SK-N-SH (cell line): ENCODE data around the gene MLF2. TPM values are rescaled to one million over a fixed set of nuclear protein-coding genes. Genes with fewer than 3 reads are reported as not detected.

ENCODE experiments used
- CTCF ChIA-PET: fragments of 300-600, 350-600 bp; formaldehyde crosslinking; extraction: SDS; loops from one replicate; lab custom pipeline; 2021; lab: Yijun Ruan, JAX
- POLR2A ChIA-PET: fragments of 350-600 bp; sonication (Branson Sonifier 250); formaldehyde crosslinking; extraction: SDS; loops from one replicate; lab custom pipeline; 2020; ENCODE audit warnings: antibody characterized with exemption, inconsistent platforms; lab: Yijun Ruan, JAX
- DNase-seq: peaks from one replicate; pipeline ENCODE4 v3.0.0; 2012
- H2AFZ ChIP-seq: fragments of 200-600 bp; sonication (generic); 2 replicates; pipeline ENCODE4 v1.8.1; 2016; ENCODE audit warnings: antibody characterized with exemption, mild to moderate bottlenecking, low read depth
- H3F3A ChIP-seq: fragments of 200-600 bp; sonication (generic); replicated peaks from 2 replicates; pipeline ENCODE3; 2016; ENCODE audit warnings: antibody characterized with exemption, mild to moderate bottlenecking; ENCODE audit not compliant: insufficient read depth
- H3K27ac ChIP-seq, 2 experiments: fragments of 200-500 bp in 1 of 2; fragments of 200-600 bp in 1 of 2; sonication (Bioruptor generic) in 1 of 2; sonication (generic), shearing (Covaris generic) in 1 of 2; 2 replicates each; pipeline versions ENCODE4 v1.5.1 to v1.6.1; 2014 to 2016; ENCODE audit warnings: low read depth in 2 of 2, inconsistent platforms in 1 of 2, low read length in 1 of 2, mild to moderate bottlenecking in 1 of 2, mixed read lengths in 1 of 2
- H3K27me3 ChIP-seq: fragments of 200-600 bp; sonication (generic), shearing (Covaris generic); 2 replicates; pipeline ENCODE4 v1.6.1; 2016; ENCODE audit warnings: mixed run types; ENCODE audit not compliant: insufficient read depth
- H3K36me3 ChIP-seq, 2 experiments: fragments of 200-500 bp in 1 of 2; fragments of 200-600 bp in 1 of 2; sonication (Bioruptor generic) in 1 of 2; sonication (generic) in 1 of 2; replicated peaks in 1 of 2; 2 replicates each; pipeline versions ENCODE3 to v1.5.1; 2014 to 2016; ENCODE audit warnings: low read length in 1 of 2, mild to moderate bottlenecking in 1 of 2; ENCODE audit not compliant: insufficient read depth in 2 of 2, control insufficient read depth in 1 of 2
- H3K4me1 ChIP-seq, 2 experiments: fragments of 200-500 bp in 1 of 2; fragments of 200-600 bp in 1 of 2; sonication (Bioruptor generic) in 1 of 2; sonication (generic), shearing (Covaris generic) in 1 of 2; 2 replicates each; pipeline versions ENCODE4 v1.5.1 to v1.6.1; 2014 to 2016; ENCODE audit warnings: low read depth in 1 of 2, low read length in 1 of 2, mixed run types in 1 of 2; ENCODE audit not compliant: insufficient read depth in 2 of 2, control insufficient read depth in 1 of 2
- H3K4me2 ChIP-seq: fragments of 200-600 bp; sonication (generic), shearing (Covaris generic); 2 replicates; pipeline ENCODE4 v1.6.1; 2017; ENCODE audit warnings: mixed run types
- H3K4me3 ChIP-seq, 2 experiments: fragments of 200-500 bp in 1 of 2; fragments of 200-600 bp in 1 of 2; sonication (Bioruptor generic) in 1 of 2; sonication (generic), shearing (Covaris generic) in 1 of 2; 2 replicates each; pipeline versions ENCODE4 v1.5.1 to v1.8.1; 2014 to 2016; ENCODE audit warnings: low read depth in 2 of 2, inconsistent platforms in 1 of 2, low read length in 1 of 2, mild to moderate bottlenecking in 1 of 2, mixed read lengths in 1 of 2, moderate library complexity in 1 of 2
- H3K79me2 ChIP-seq: fragments of 200-600 bp; sonication (generic); 2 replicates; pipeline ENCODE4 v1.8.1; 2017; ENCODE audit warnings: mild to moderate bottlenecking; ENCODE audit not compliant: insufficient read depth
- H3K9ac ChIP-seq: fragments of 200-600 bp; sonication (generic); 2 replicates; pipeline ENCODE4 v1.6.1; 2017; ENCODE audit warnings: mixed run types
- H3K9me2 ChIP-seq: fragments of 200-600 bp; sonication (generic); 2 replicates; pipeline ENCODE4 v1.6.1; 2017; ENCODE audit warnings: mixed run types
- H3K9me3 ChIP-seq: fragments of 200-600 bp; sonication (generic); 2 replicates; pipeline ENCODE4 v1.6.1; 2017; ENCODE audit warnings: mixed run types, mild to moderate bottlenecking, moderate library complexity
- H4K20me1 ChIP-seq: fragments of 200-600 bp; sonication (generic); 2 replicates; pipeline ENCODE4 v1.6.1; 2017; ENCODE audit warnings: mild to moderate bottlenecking, mixed run types; ENCODE audit not compliant: insufficient read depth
- CTCF ChIP-seq: fragments of 200-600 bp; sonication (generic); IDR thresholded peaks from 2 replicates; pipeline ENCODE4 v1.6.1; 2017; ENCODE audit warnings: antibody characterized with exemption, mild to moderate bottlenecking, moderate library complexity
- IRF3 ChIP-seq: fragments of 150-350 bp; IDR thresholded peaks from 2 replicates; pipeline ENCODE4 v1.6.1; 2016; ENCODE audit warnings: mild to moderate bottlenecking, low read depth, low read length
- MXI1 ChIP-seq: IDR thresholded peaks from 2 replicates; pipeline ENCODE4 v1.6.1; 2012; ENCODE audit warnings: mild to moderate bottlenecking, low read depth, low read length, improper control_type of control experiment
- NRF1 ChIP-seq: IDR thresholded peaks from 2 replicates; pipeline ENCODE4 v1.6.1; 2012; ENCODE audit warnings: low read depth, mild to moderate bottlenecking, low read length
- PBX3 ChIP-seq: IDR thresholded peaks from 2 replicates; pipeline ENCODE4; 2012
- RXRA ChIP-seq: IDR thresholded peaks from 2 replicates; pipeline ENCODE4 v1.4.0; 2012; ENCODE audit warnings: low read depth, mild to moderate bottlenecking, borderline replicate concordance
- SIN3A ChIP-seq: IDR thresholded peaks from 2 replicates; pipeline ENCODE4 v1.6.1; 2012; ENCODE audit warnings: low read depth, mild to moderate bottlenecking, low read length, moderate library complexity, borderline replicate concordance
- WGBS: methylation state at CpG from one replicate; pipeline ENCODE4 v1.1.6; 2017; ENCODE audit warnings: low lambda C conversion rate; 5-methylcytosine and 5-hydroxymethylcytosine counted together
- polyA plus RNA-seq, 3 experiments: library from polyadenylated mRNA; depleted of rRNA; stranded (reverse); fragments of >200 nt; gene quantifications; 2 replicates each; pipeline ENCODE4 v1.2.3, GENCODE V29; 2012

Gene MLF2
- polyA plus RNA-seq, 1 of the 3 experiments (the other 2 are of a cell fraction), result 535 TPM

- Histone ChIP-seq H4K20me1 (peaks cover 21% of the 10 kb centered on the region), H3K79me2 (peaks cover 17% of the 10 kb centered on the region), H3K9ac (no peak overlapping the region), H3K27ac (no peak overlapping the region), H3K4me2 (no peak overlapping the region), H3K4me1 (peaks cover 7 to 27% of the 10 kb centered on the region in 2 experiments; a peak in 2 of 4 replicates), H3K9me2 (no peaks in the 10 kb centered on the region), H3K27me3 (no peaks in the 10 kb centered on the region), H3F3A (peaks cover 9% of the 10 kb centered on the region), H3K36me3 (peaks cover 23 to 24% of the 10 kb centered on the region in 2 experiments), H2AFZ (no peak overlapping the region), H3K4me3 (no peak overlapping the region), H3K9me3 (no peaks in the 10 kb centered on the region)
- ChIA-PET POLR2A (no interaction called here), CTCF (interaction anchor here (1.0 to 15.2 kb wide), 3 partner anchors 10 to 52 kb away, joined by 3 to 343 read pairs (median 8); partner anchors contain the start of gene MLF2)
- WGBS, result 91% methylated on average over 43 of the region's 60 CpGs
- DNase-seq, result no peak
- no peak for TF ChIP-seq PBX3
- no peak for TF ChIP-seq SIN3A
- TF ChIP-seq IRF3, result no peak
- TF ChIP-seq NRF1, result no peak
- TF ChIP-seq RXRA, result no peak
- TF ChIP-seq MXI1, result no peak
Observed at GRCh38 chr12:6773590-6774351, 20.8 kb upstream of the MLF2 start.

- WGBS, result 95% methylated on average over 21 of the region's 21 CpGs
- ChIA-PET CTCF (interaction anchor here (1.0 to 15.2 kb wide), 3 partner anchors 9 to 99 kb away, joined by 3 to 343 read pairs (median 5); partner anchors contain the start of gene MLF2), POLR2A (no interaction called here)
Observed at GRCh38 chr12:6772726-6773589, 20.0 kb upstream of the MLF2 start.

More at GRCh38 chr12:6772726-6773589, 20.0 kb upstream of the MLF2 start:
- Histone ChIP-seq H3K4me1 (peaks cover 9 to 30% of the 10 kb centered on the region in 2 experiments; a peak in 2 of 4 replicates), H3K4me2 (no peak overlapping the region)
- TF ChIP-seq CTCF, result no peak
- TF ChIP-seq, all 33 proteins: peak for 0
- H3K9me3 ChIP-seq, result no peaks in the 10 kb centered on the region
- peaks cover 29% of the 10 kb centered on the region for H4K20me1 ChIP-seq
- no peak overlapping the region for H3K4me3 ChIP-seq
- H3K79me2 ChIP-seq, result peaks cover 25% of the 10 kb centered on the region
- H3K27me3 ChIP-seq, result no peaks in the 10 kb centered on the region
- H3F3A ChIP-seq, result peaks cover 9% of the 10 kb centered on the region
- H3K9ac ChIP-seq, result no peak overlapping the region
- H3K27ac ChIP-seq, result no peak overlapping the region
- H3K9me2 ChIP-seq, result no peaks in the 10 kb centered on the region
- H3K36me3 ChIP-seq, result peaks cover 23 to 24% of the 10 kb centered on the region in 2 experiments
- no peak for DNase-seq
- no peak overlapping the region for H2AFZ ChIP-seq
